Activated naive CD8-positive, alpha-beta T cell treated with anti-CD3 and anti-CD28 coated beads, Interleukin-2, amount 50 U/mL, for 24 hours (primary cell): ENCODE results near the gene SRMS.
"Not testable (repeated sequence)": the region's sequence is repeated elsewhere in the genome, so short reads cannot be mapped to it uniquely, and the experiment has no call there.

Source experiments
- ATAC-seq: fragments of 150-1000 bp; cut with Tn5 transposase; one replicate; pipeline ENCODE4 v1.10.0; 2021
- DNase-seq: peaks from one replicate; pipeline ENCODE4 v3.0.0; 2021
- H3K27ac Mint-ChIP-seq: one replicate; pipeline ENCODE4 v1.8.0; 2021; ENCODE audit warnings: mild to moderate bottlenecking, mixed read lengths
- H3K27me3 Mint-ChIP-seq: one replicate; pipeline ENCODE4 v1.8.0; 2021; ENCODE audit warnings: mixed read lengths
- H3K36me3 Mint-ChIP-seq: one replicate; pipeline ENCODE4 v1.8.0; 2021; ENCODE audit warnings: low read depth, mixed read lengths
- H3K4me1 Mint-ChIP-seq: one replicate; pipeline ENCODE4 v1.8.0; 2021; ENCODE audit warnings: mixed read lengths
- H3K4me3 Mint-ChIP-seq: one replicate; pipeline ENCODE4 v1.8.0; 2021; ENCODE audit warnings: mild to moderate bottlenecking, moderate library complexity, mixed read lengths
- H3K9me3 Mint-ChIP-seq: one replicate; pipeline ENCODE4 v1.8.0; 2021; ENCODE audit warnings: mixed read lengths

The SRMS gene

GRCh38 chr20:63563225-63563935, 15.8 kb upstream of the SRMS start:
- Mint-ChIP-seq H3K4me3 (no peak overlapping the region), H3K36me3 (peaks cover 3% of the 10 kb centered on the region), H3K27ac (no peak overlapping the region), H3K4me1 (peaks cover 14% of the 10 kb centered on the region), H3K27me3 (peaks cover 3% of the 10 kb centered on the region), H3K9me3 (no peaks in the 10 kb centered on the region)
- no peak for ATAC-seq
- DNase-seq: no peak

GRCh38 chr20:63562461-63563224, 15.1 kb upstream of the SRMS start:
- ATAC-seq: no peak
- no peak for DNase-seq
- no peak overlapping the region for H3K4me3 Mint-ChIP-seq
- H3K9me3 Mint-ChIP-seq: no peaks in the 10 kb centered on the region
- H3K36me3 Mint-ChIP-seq: peaks cover 3% of the 10 kb centered on the region
- H3K4me1 Mint-ChIP-seq: peaks cover 7% of the 10 kb centered on the region
- H3K27me3 Mint-ChIP-seq: no peaks in the 10 kb centered on the region
- H3K27ac Mint-ChIP-seq: no peak overlapping the region

- no peak overlapping the region for H3K4me3 Mint-ChIP-seq
- ATAC-seq (no peak), DNase-seq (no peak)
- peaks cover 3% of the 10 kb centered on the region for H3K36me3 Mint-ChIP-seq
- no peaks in the 10 kb centered on the region for H3K9me3 Mint-ChIP-seq
- H3K27ac Mint-ChIP-seq: no peak overlapping the region
- no peaks in the 10 kb centered on the region for H3K27me3 Mint-ChIP-seq
- no peaks in the 10 kb centered on the region for H3K4me1 Mint-ChIP-seq
Measured at GRCh38 chr20:63561624-63562396, 14.3 kb upstream of the SRMS start.

GRCh38 chr20:63560856-63561609, 13.5 kb upstream of the SRMS start:
- Mint-ChIP-seq H3K36me3 (peaks cover 3% of the 10 kb centered on the region), H3K4me3 (no peak overlapping the region), H3K4me1 (no peaks in the 10 kb centered on the region), H3K27ac (no peak overlapping the region), H3K9me3 (no peaks in the 10 kb centered on the region), H3K27me3 (no peaks in the 10 kb centered on the region)
- ATAC-seq (no peak), DNase-seq (no peak)

- DNase-seq: no peak
- H3K27me3 Mint-ChIP-seq: no peaks in the 10 kb centered on the region
- no peaks in the 10 kb centered on the region for H3K4me1 Mint-ChIP-seq
- H3K9me3 Mint-ChIP-seq: no peaks in the 10 kb centered on the region
- ATAC-seq: no peak
- H3K36me3 Mint-ChIP-seq: peaks cover 3% of the 10 kb centered on the region
- no peak overlapping the region for H3K27ac Mint-ChIP-seq
- H3K4me3 Mint-ChIP-seq: no peak overlapping the region
Measured at GRCh38 chr20:63560333-63560805, 12.8 kb upstream of the SRMS start.

GRCh38 chr20:63559485-63560332, 12.2 kb upstream of the SRMS start:
- H3K27ac Mint-ChIP-seq, H3K9me3 Mint-ChIP-seq, H3K27me3 Mint-ChIP-seq, ATAC-seq, H3K4me3 Mint-ChIP-seq, H3K4me1 Mint-ChIP-seq, H3K36me3 Mint-ChIP-seq, DNase-seq: not testable (repeated sequence)

- Mint-ChIP-seq H3K4me3 (no peak overlapping the region), H3K9me3 (no peaks in the 10 kb centered on the region), H3K36me3 (peaks cover 3% of the 10 kb centered on the region), H3K27ac (no peak overlapping the region), H3K27me3 (no peaks in the 10 kb centered on the region), H3K4me1 (no peaks in the 10 kb centered on the region)
- DNase-seq (no peak), ATAC-seq (no peak)
Measured at GRCh38 chr20:63558804-63559484, 11.4 kb upstream of the SRMS start.

GRCh38 chr20:63557481-63557891, 9.9 kb upstream of the SRMS start:
- Mint-ChIP-seq H3K4me3 (no peak overlapping the region), H3K4me1 (peaks cover 8% of the 10 kb centered on the region), H3K36me3 (peaks cover 3% of the 10 kb centered on the region), H3K9me3 (no peaks in the 10 kb centered on the region), H3K27ac (no peak overlapping the region), H3K27me3 (no peaks in the 10 kb centered on the region)
- ATAC-seq (no peak), DNase-seq (no peak)

GRCh38 chr20:63556873-63557478, 9.4 kb upstream of the SRMS start:
- Mint-ChIP-seq H3K9me3 (no peaks in the 10 kb centered on the region), H3K4me1 (peaks cover 11% of the 10 kb centered on the region), H3K27ac (no peak overlapping the region), H3K27me3 (no peaks in the 10 kb centered on the region), H3K36me3 (peaks cover 3% of the 10 kb centered on the region), H3K4me3 (no peak overlapping the region)
- ATAC-seq: no peak
- no peak for DNase-seq

GRCh38 chr20:63555661-63556381, 8.3 kb upstream of the SRMS start:
- Mint-ChIP-seq H3K9me3 (no peaks in the 10 kb centered on the region), H3K36me3 (peaks cover 3% of the 10 kb centered on the region), H3K27ac (no peak overlapping the region), H3K4me3 (no peak overlapping the region), H3K27me3 (peaks cover 4% of the 10 kb centered on the region), H3K4me1 (peaks cover 11% of the 10 kb centered on the region)
- ATAC-seq (no peak), DNase-seq (no peak)

GRCh38 chr20:63554361-63555278, 7.1 kb upstream of the SRMS start:
- no peak overlapping the region for H3K27ac Mint-ChIP-seq
- H3K36me3 Mint-ChIP-seq: no peaks in the 10 kb centered on the region
- H3K4me3 Mint-ChIP-seq: peak overlapping the region; percentile 34
- ATAC-seq (peak; percentile 12), DNase-seq (no peak)
- H3K9me3 Mint-ChIP-seq: no peaks in the 10 kb centered on the region
- peaks cover 4% of the 10 kb centered on the region for H3K27me3 Mint-ChIP-seq
- peaks cover 11% of the 10 kb centered on the region for H3K4me1 Mint-ChIP-seq
